Retinal pigment epithelial cell (primary cell): ENCODE results near the gene PHF20.
"Not testable (repeated sequence)": the region's sequence is repeated elsewhere in the genome, so short reads cannot be mapped to it uniquely, and the experiment has no call there.

Experiments
- DNase-seq: peaks from one replicate; pipeline ENCODE4 v3.0.0-alpha.2; 2010; ENCODE audit warnings: low read depth
- H3K4me3 ChIP-seq: 2 replicates; pipeline ENCODE4 v1.5.1; 2011; ENCODE audit warnings: mild to moderate bottlenecking, low read length, control low read depth, moderate library complexity
- CTCF ChIP-seq: conservative IDR thresholded peaks from 2 replicates; pipeline ENCODE4 v1.5.1; 2011; ENCODE audit warnings: low read depth, low read length, control low read depth, inconsistent platforms

The PHF20 gene

GRCh38 chr20:35741892-35742740, 29.7 kb upstream of the PHF20 start, which contains the start of gene RBM39:
Gene RBM39, minus strand, starts transcription at chr20:35742260. Its CDS starts 1,386 bp downstream, at chr20:35740874.
- peak; percentile 42 for TF ChIP-seq CTCF
- peak within 1 kb of the TSS; percentile 84 for H3K4me3 ChIP-seq
- DNase-seq: peak; percentile 100

- no peak for TF ChIP-seq CTCF
- DNase-seq: peak; percentile 31
- H3K4me3 ChIP-seq: peak overlapping the region; percentile 59
Measured at GRCh38 chr20:35742741-35743523, 28.9 kb upstream of the PHF20 start.

- no peak for TF ChIP-seq CTCF
- no peak overlapping the region for H3K4me3 ChIP-seq
- no peak for DNase-seq
Measured at GRCh38 chr20:35743693-35744491, 27.9 kb upstream of the PHF20 start.

- H3K4me3 ChIP-seq: not testable (repeated sequence)
Measured at GRCh38 chr20:35744492-35744841, 27.3 kb upstream of the PHF20 start.

GRCh38 chr20:35750611-35751010, 21.2 kb upstream of the PHF20 start:
- no peak overlapping the region for H3K4me3 ChIP-seq
- DNase-seq: no peak
- TF ChIP-seq CTCF: no peak

More at GRCh38 chr20:35744492-35744841, 27.3 kb upstream of the PHF20 start:
- DNase-seq: not testable (repeated sequence)

- DNase-seq: no peak
- no peak for TF ChIP-seq CTCF
- H3K4me3 ChIP-seq: no peak overlapping the region
Measured at GRCh38 chr20:35756404-35756803, 15.4 kb upstream of the PHF20 start.
